Ascending aorta (tissue), 2 donors: ENCODE measurements around the gene HOXB5. TPM values are rescaled to one million over a fixed set of nuclear protein-coding genes. Genes with fewer than 3 reads are reported as not detected.

Experiments
- DNase-seq, 2 donors: peaks; one replicate each; pipeline ENCODE4 v3.0.0-alpha.2; 2019; ENCODE audit warnings: low spot score in 2 of 2
- H3K27ac ChIP-seq, 2 donors: fragments of 200-600 bp; sonication (generic); one replicate each; pipeline ENCODE4 v1.5.1; 2016 to 2017; ENCODE audit warnings: mild to moderate bottlenecking in 1 of 2
- H3K27me3 ChIP-seq: fragments of 200-600 bp; sonication (generic); one replicate; pipeline ENCODE4 v1.5.1; 2017
- H3K36me3 ChIP-seq, 2 donors: fragments of 200-600 bp; sonication (generic); one replicate each; pipeline ENCODE4 v1.5.1; 2016
- H3K4me1 ChIP-seq, 2 donors: fragments of 200-600 bp; sonication (generic); one replicate each; pipeline ENCODE4 v1.5.1; 2016 to 2017; ENCODE audit warnings: mild to moderate bottlenecking in 1 of 2
- H3K4me3 ChIP-seq, 2 donors: fragments of 200-600 bp; sonication (generic); one replicate each; pipeline ENCODE4 v1.5.1; 2016 to 2017; ENCODE audit warnings: mild to moderate bottlenecking in 1 of 2
- H3K9me3 ChIP-seq, 2 donors: fragments of 200-600 bp; sonication (generic); one replicate each; pipeline ENCODE4 v1.5.1; 2016
- CTCF ChIP-seq, 3 experiments: fragments of 200-600 bp in 2 of 3; fragments of 450-650 bp in 1 of 3; sonication (generic) in 2 of 3; IDR thresholded peaks; one replicate each; pipeline ENCODE4 v1.5.1; 2016 to 2019; ENCODE audit warnings: antibody characterized with exemption in 3 of 3, mild to moderate bottlenecking in 1 of 3, moderate library complexity in 1 of 3
- intact Hi-C: fragments of 100-400 bp; cut with DNase I; formaldehyde crosslinking; loops from one replicate; pipeline ENCODE4 v1.15.1; 2023
- total RNA-seq: library from RNA; depleted of rRNA; stranded (reverse); fragments of >200 nt; gene quantifications from one replicate; pipeline ENCODE4 v1.1.0, GENCODE V29; 2016

Gene HOXB5
- total RNA-seq, 1 donor from 2014 or later: 0.53 TPM

DNA sequence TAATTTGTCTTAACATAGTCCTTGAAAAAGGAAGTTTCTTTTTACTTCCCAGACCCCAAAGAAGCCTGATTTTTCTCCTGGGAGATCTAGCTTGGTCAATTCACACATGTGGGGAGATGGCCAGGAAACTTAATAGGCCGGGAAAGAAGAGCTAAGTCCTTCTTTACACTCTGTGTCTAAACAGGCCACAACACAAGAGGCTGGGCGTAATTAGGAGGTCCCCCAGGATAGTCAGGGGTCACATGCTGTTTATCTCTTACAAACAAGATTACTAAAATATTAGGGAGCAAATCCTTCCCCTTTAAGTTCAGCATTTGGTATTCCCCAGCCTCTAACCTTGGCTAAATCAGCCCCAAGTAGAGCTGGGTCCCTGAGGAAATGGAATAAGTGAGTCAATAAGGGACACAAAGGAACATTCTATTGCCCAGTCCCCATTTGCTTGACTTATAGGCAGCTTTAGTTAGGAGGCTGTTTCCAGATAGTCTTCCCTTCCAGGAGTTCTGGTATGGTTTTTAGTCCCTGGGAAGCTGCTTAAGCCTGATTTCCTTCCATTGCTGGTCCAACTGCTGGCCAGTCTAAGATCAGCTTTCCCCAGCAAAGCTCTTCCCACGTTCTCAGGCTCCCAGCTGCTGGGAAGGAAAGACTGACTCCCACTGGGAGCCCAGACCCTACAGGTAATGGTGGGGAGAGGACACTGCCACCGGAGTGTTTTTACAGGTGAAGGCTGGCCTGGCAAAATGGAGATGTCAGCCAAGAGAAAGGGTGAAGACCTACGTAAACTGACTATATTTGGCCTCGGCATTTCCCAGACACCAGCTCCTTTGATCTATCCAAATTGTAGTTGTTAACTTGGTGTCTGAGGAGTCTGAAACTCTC is 46.6 kb upstream of the HOXB5 start:
- H3K4me1 ChIP-seq: no peaks in the 10 kb centered on the region
- intact Hi-C loops: no loop called here

DNA sequence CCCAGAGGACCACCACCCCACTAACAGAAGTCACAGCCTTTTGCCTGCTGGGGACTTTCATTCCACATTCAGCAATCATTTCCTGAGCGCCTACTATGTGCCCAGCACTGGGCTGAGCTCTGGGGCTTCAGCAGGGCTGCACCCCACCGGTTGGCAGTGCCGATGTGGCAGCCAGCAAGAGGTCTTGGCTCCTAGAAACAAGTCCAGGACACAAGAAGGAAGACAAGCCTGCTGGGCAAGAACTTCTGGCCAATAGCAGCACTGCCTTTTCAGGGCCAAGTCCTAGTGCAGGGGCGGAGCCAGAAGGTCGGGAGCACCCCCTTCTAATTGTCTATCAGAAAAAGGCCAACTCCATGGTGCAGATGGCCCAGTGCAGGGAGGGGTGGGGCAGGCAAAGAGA is 45.6 kb upstream of the HOXB5 start:
- DNase-seq: no peak
- H3K27me3 ChIP-seq: peaks cover 23% of the 10 kb centered on the region
- no peak overlapping the region for H3K27ac ChIP-seq
- intact Hi-C loops: no loop called here
- no peaks in the 10 kb centered on the region for H3K9me3 ChIP-seq
- no peaks in the 10 kb centered on the region for H3K36me3 ChIP-seq
- no peaks in the 10 kb centered on the region for H3K4me1 ChIP-seq
- no peak overlapping the region for H3K4me3 ChIP-seq
- no peak for TF ChIP-seq CTCF (IDR thresholded peaks at IDR 0.05)

More for the DNA sequence above, 46.6 kb upstream of the HOXB5 start:
- no peaks in the 10 kb centered on the region for H3K36me3 ChIP-seq
- DNase-seq: no peak
- no peak overlapping the region for H3K27ac ChIP-seq
- no peaks in the 10 kb centered on the region for H3K9me3 ChIP-seq
- no peak for TF ChIP-seq CTCF (IDR thresholded peaks at IDR 0.05)
- no peak overlapping the region for H3K4me3 ChIP-seq
- peaks cover 21% of the 10 kb centered on the region for H3K27me3 ChIP-seq

DNA sequence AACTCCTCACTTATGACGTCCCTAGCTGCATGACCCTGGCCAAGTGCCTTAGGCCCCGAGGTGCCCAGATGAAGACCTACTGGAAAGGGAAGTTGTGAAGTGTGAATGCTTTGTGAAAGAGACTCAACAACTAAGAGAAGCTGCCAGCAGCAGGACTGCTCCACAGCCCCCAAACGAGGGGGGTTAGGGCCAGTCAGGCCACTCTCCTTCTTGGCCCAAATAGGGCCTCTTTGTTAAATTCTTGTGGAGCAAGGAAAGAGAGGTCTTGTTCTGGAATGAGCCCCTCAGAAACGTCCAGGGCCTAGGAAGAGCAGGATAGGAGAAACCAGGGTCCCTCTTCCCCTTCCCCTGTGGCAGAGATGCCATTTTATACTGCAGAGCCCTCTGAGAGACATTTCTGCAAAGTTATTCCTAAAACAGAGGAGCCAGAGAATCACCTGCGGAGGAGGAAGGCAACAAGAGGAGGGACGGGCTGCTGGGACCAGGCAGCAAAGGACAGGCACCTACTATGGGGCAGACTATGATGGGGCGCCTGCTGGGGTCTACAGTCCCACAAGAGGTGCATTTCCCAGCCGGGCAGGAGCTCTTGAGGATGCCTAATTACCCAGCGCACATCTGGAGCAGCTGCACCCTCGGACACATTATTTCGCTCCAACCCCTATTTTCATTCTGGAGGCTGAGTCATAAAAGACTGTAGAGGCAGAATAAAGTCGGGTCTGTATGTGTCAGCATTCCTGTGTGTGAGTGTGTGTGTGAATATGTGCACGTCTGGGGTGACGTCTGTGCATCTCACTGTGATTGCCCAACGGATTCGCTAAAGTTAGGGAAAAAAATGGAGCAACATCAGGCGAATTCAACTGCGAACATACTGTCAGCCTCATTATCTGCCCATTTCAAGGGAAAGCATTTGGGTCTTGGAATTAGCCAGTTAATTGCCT is 44.0 kb upstream of the HOXB5 start:
- no peak for DNase-seq
- no peaks in the 10 kb centered on the region for H3K4me1 ChIP-seq
- no peak overlapping the region for H3K27ac ChIP-seq
- no peaks in the 10 kb centered on the region for H3K36me3 ChIP-seq
- peaks cover 20% of the 10 kb centered on the region for H3K27me3 ChIP-seq
- TF ChIP-seq CTCF (IDR thresholded peaks at IDR 0.05): no peak
- intact Hi-C loops: no loop called here
- no peak overlapping the region for H3K4me3 ChIP-seq
- no peaks in the 10 kb centered on the region for H3K9me3 ChIP-seq

GRCh38 chr17:48636177-48637018 is 42.8 kb upstream of the HOXB5 start:
- H3K27me3 ChIP-seq: peaks cover 17% of the 10 kb centered on the region
- intact Hi-C loops: no loop called here

More at GRCh38 chr17:48636177-48637018, 42.8 kb upstream of the HOXB5 start:
- H3K36me3 ChIP-seq: no peaks in the 10 kb centered on the region
- TF ChIP-seq CTCF (IDR thresholded peaks at IDR 0.05): peak in 2 of 3 experiments; percentile 36 to 53
- no peak overlapping the region for H3K27ac ChIP-seq
- H3K4me1 ChIP-seq: no peaks in the 10 kb centered on the region
- H3K9me3 ChIP-seq: no peaks in the 10 kb centered on the region
- DNase-seq: peak in 1 of 2 donors; percentile 82
- no peak overlapping the region for H3K4me3 ChIP-seq
